Endothelial cell of umbilical vein (primary cell): Measurements from ENCODE around the gene TBC1D5. TPM values are rescaled to one million over a fixed set of nuclear protein-coding genes. Genes with fewer than 3 reads are reported as not detected.

Experiments used
- BruUV-seq: library from RNA; stranded (reverse); fragments of 400-500 nt; replicated peaks from 2 replicates; lab custom pipeline; 2021; lab: Mats Ljungman, UMichigan
- CTCF ChIA-PET: fragments of 300-600, 350-600 bp; sonication (Branson Sonifier 250); formaldehyde crosslinking; loops from one replicate; lab custom pipeline; 2021; ENCODE audit warnings: antibody characterized with exemption, inconsistent platforms; lab: Charles Lee
- POLR2A ChIA-PET: fragments of 300-600, 350-600 bp; sonication (Branson Sonifier 250); formaldehyde crosslinking; loops from one replicate; lab custom pipeline; 2021; ENCODE audit warnings: antibody characterized with exemption, inconsistent platforms; lab: Charles Lee
- DNase-seq: peaks from one replicate; pipeline ENCODE4 v3.0.0-alpha.2; 2011; ENCODE audit warnings: low read depth, low spot score
- FAIRE-seq: peaks from 2 replicates; lab custom pipeline; 2011; peaks lifted over from hg19 to GRCh38; lab: Jason Lieb, UNC
- H2AFZ ChIP-seq: 2 replicates; pipeline ENCODE4 v1.6.0; 2012; ENCODE audit warnings: low read depth, low read length, control low read depth, inconsistent platforms
- H3K27ac ChIP-seq: 2 replicates; pipeline ENCODE4 v1.5.1; 2011; ENCODE audit warnings: low read depth, mild to moderate bottlenecking, control low read depth, low read length, moderate library complexity; ENCODE audit not compliant: insufficient read depth
- H3K27me3 ChIP-seq, 2 experiments: 2 replicates each; pipeline versions ENCODE4 v1.6.0 to v1.6.1; 2011; ENCODE audit warnings: low read length in 2 of 2, mixed read lengths in 1 of 2; ENCODE audit not compliant: control insufficient read depth in 2 of 2, insufficient read depth in 2 of 2
- H3K36me3 ChIP-seq, 2 experiments: 2 replicates in 1 of 2; 3 replicates in 1 of 2; pipeline ENCODE4 v1.5.1; 2011; ENCODE audit warnings: low read length in 2 of 2, mild to moderate bottlenecking in 1 of 2, moderate library complexity in 1 of 2; ENCODE audit not compliant: control insufficient read depth in 2 of 2, insufficient read depth in 2 of 2; ENCODE audit errors: extremely low read depth in 1 of 2
- H3K4me1 ChIP-seq: 3 replicates; pipeline ENCODE4 v1.5.1; 2011; ENCODE audit warnings: mild to moderate bottlenecking, low read length; ENCODE audit not compliant: control insufficient read depth, insufficient read depth; ENCODE audit errors: extremely low read depth
- H3K4me2 ChIP-seq: 2 replicates; pipeline ENCODE4 v1.6.1; 2011; ENCODE audit warnings: low read length, control low read depth, mixed read lengths; ENCODE audit not compliant: insufficient read depth
- H3K4me3 ChIP-seq, 3 experiments: fragments of 200-600 bp in 1 of 3; sonication (generic), shearing (Covaris generic) in 1 of 3; replicated peaks in 1 of 3; 2 replicates each; pipeline ENCODE4 v1.5.1; 2011 to 2016; ENCODE audit warnings: control low read depth in 3 of 3, low read length in 3 of 3, mild to moderate bottlenecking in 2 of 3, inconsistent platforms in 1 of 3, low read depth in 1 of 3, moderate library complexity in 1 of 3; ENCODE audit not compliant: insufficient read depth in 1 of 3
- H3K79me2 ChIP-seq: 2 replicates; pipeline ENCODE4 v1.6.0; 2012; ENCODE audit warnings: low read length, inconsistent platforms; ENCODE audit not compliant: control insufficient read depth, insufficient read depth
- H3K9ac ChIP-seq: replicated peaks from 2 replicates; pipeline ENCODE3; 2011; ENCODE audit warnings: low read length, control low read depth; ENCODE audit not compliant: insufficient read depth; ENCODE audit errors: extremely low read depth
- H3K9me1 ChIP-seq: replicated peaks from 3 replicates; pipeline ENCODE4 v1.6.0; 2011; ENCODE audit warnings: mild to moderate bottlenecking, low read length; ENCODE audit not compliant: control insufficient read depth, insufficient read depth; ENCODE audit errors: extremely low read depth
- H3K9me3 ChIP-seq: replicated peaks from 2 replicates; pipeline ENCODE4 v1.5.1; 2012; ENCODE audit warnings: low read length, inconsistent platforms; ENCODE audit not compliant: control insufficient read depth, insufficient read depth
- H4K20me1 ChIP-seq: replicated peaks from 2 replicates; pipeline ENCODE3; 2011; ENCODE audit warnings: mild to moderate bottlenecking, low read length; ENCODE audit not compliant: control insufficient read depth, insufficient read depth; ENCODE audit errors: extremely low read depth
- EZH2 ChIP-seq: IDR thresholded peaks from 2 replicates; pipeline ENCODE4 v1.6.1; 2012; ENCODE audit warnings: borderline replicate concordance, low read depth, mild to moderate bottlenecking, moderate library complexity, low read length, inconsistent platforms; ENCODE audit not compliant: severe bottlenecking
- FOS ChIP-seq: IDR thresholded peaks from 2 replicates; pipeline ENCODE4 v1.6.1; 2011; ENCODE audit warnings: mild to moderate bottlenecking, low read length, moderate library complexity, borderline replicate concordance; ENCODE audit not compliant: insufficient read depth
- GATA2 ChIP-seq: IDR thresholded peaks from 2 replicates; pipeline ENCODE4 v1.7.0; 2011; ENCODE audit warnings: low read depth, mild to moderate bottlenecking, moderate library complexity, mixed read lengths, low read length; ENCODE audit not compliant: insufficient read length, insufficient read depth
- JUN ChIP-seq: IDR thresholded peaks from 2 replicates; pipeline ENCODE4 v1.6.1; 2011; ENCODE audit warnings: borderline replicate concordance, low read depth; ENCODE audit not compliant: insufficient read length, insufficient read depth
- MAX ChIP-seq: IDR thresholded peaks from 2 replicates; pipeline ENCODE4 v1.6.1; 2011; ENCODE audit not compliant: insufficient read depth, insufficient read length
- MYC ChIP-seq: IDR thresholded peaks from one replicate; pipeline ENCODE4 v1.6.1; 2011; ENCODE audit warnings: mild to moderate bottlenecking, low read depth, low read length
- POLR2A ChIP-seq: IDR thresholded peaks from 2 replicates; pipeline ENCODE4 v1.6.1; 2012; ENCODE audit warnings: low read depth, mild to moderate bottlenecking, control low read depth, low read length
- POLR2AphosphoS5 ChIP-seq: IDR thresholded peaks from 2 replicates; pipeline ENCODE4 v1.6.1; 2012; ENCODE audit warnings: low read depth, mild to moderate bottlenecking, control low read depth, low read length, moderate library complexity; ENCODE audit not compliant: insufficient read depth
- dilution Hi-C: fragments of 300-500 bp; cut with MboI; formaldehyde crosslinking; loops from one replicate; pipeline ENCODE4 v1.15.0; 2019; ENCODE audit warnings: low sequenced_read_pairs; ENCODE audit not compliant: extremely low pct_ligation_motif_present
- intact Hi-C: fragments of 100-400 bp; cut with micrococcal nuclease; formaldehyde crosslinking; loops from one replicate; pipeline ENCODE4 v1.10.0; 2022
- polyA plus RNA-seq, 4 experiments: library from polyadenylated mRNA; depleted of rRNA in 3 of 4; stranded (reverse) in 3 of 4; unstranded in 1 of 4; fragments of >200 nt; gene quantifications; 2 replicates each; pipeline versions ENCODE4 v1.2.1 to v1.2.3, GENCODE V29; 2011 to 2012; ENCODE audit warnings: missing spikeins in 1 of 4
- total RNA-seq: library from RNA; stranded (reverse); gene quantifications from 2 replicates; pipeline ENCODE4 v1.2.3, GENCODE V29; 2021
- TF ChIP-seq, protein P1 (sequence below), 2 donors: IDR thresholded peaks; 1 replicate in 1 of 2; 2 replicates in 1 of 2; pipeline ENCODE4 v1.5.1; 2011; ENCODE audit warnings: low read length in 2 of 2, mild to moderate bottlenecking in 2 of 2, moderate library complexity in 2 of 2, control low read depth in 1 of 2, inconsistent platforms in 1 of 2, low read depth in 1 of 2; ENCODE audit not compliant: insufficient read depth in 1 of 2; ENCODE audit errors: extremely low read depth in 1 of 2

The TBC1D5 gene
- total and polyA plus RNA-seq, 2 donors (not counting 3 experiments of a cell fraction or from before 2014, with no cell fraction given): 17.5 to 44.7 TPM

DNA sequence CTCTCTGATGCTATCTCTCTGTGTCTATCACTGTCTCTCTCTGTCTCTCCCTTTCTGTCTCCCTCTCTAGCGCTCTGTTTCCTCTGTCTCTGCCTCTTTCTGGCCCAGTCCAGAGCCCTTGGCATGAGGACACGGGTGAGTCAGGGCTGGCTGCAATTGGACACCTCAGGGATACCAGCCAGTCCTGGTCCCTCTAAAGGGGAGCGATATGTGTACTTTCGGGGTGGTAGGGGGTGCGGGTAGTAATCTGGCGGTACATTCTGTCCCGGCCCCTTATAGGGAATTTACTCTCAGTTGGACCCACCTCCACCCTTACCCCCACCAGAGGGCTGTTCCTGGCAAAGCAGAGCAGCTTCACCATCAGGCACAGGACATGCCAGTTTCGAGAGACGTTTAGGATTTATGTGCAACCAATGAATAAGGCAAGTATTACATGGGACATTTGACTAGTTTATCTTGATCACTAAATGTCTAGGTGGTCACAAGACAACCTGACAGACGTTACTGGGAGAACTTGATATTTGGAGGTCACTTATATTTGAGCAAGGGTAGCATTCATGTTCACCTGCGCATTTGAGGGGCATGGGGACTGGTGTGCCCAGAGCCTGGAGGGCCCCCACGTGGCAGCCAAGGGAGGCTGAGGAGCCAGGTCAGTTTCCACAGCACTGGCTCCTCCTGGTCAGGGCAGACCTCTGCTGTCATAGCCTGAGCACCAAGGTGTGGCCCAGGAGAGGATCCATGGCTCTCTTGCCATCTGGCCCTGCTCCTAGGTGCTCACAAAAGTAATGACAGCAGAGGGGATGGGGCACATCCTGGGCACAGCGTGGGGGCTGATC is 601.5 kb downstream of the TBC1D5 start:
- no peaks in the 10 kb centered on the region for H3K9me1 ChIP-seq
- dilution Hi-C loops: no loop called here
- no peak overlapping the region for H3K27ac ChIP-seq
- FAIRE-seq (no peak), DNase-seq (no peak)
- no TSS peak for BruUV-seq
- no peak overlapping the region for H3K4me3 ChIP-seq
- no peaks in the 10 kb centered on the region for H3K9me3 ChIP-seq
- no peaks in the 10 kb centered on the region for H4K20me1 ChIP-seq
- no peaks in the 10 kb centered on the region for H3K36me3 ChIP-seq
- H3K27me3 ChIP-seq: no peaks in the 10 kb centered on the region
- intact Hi-C loops: no loop called here
- ChIA-PET POLR2A (no interaction called here), CTCF (interaction anchor here (1.1 to 1.4 kb wide), 2 partner anchors 312 kb away, joined by 4 to 5 read pairs; no protein-coding TSS in a partner anchor)
- no peak for TF ChIP-seq MYC
- TF ChIP-seq JUN: no peak
- TF ChIP-seq, protein P1, sequence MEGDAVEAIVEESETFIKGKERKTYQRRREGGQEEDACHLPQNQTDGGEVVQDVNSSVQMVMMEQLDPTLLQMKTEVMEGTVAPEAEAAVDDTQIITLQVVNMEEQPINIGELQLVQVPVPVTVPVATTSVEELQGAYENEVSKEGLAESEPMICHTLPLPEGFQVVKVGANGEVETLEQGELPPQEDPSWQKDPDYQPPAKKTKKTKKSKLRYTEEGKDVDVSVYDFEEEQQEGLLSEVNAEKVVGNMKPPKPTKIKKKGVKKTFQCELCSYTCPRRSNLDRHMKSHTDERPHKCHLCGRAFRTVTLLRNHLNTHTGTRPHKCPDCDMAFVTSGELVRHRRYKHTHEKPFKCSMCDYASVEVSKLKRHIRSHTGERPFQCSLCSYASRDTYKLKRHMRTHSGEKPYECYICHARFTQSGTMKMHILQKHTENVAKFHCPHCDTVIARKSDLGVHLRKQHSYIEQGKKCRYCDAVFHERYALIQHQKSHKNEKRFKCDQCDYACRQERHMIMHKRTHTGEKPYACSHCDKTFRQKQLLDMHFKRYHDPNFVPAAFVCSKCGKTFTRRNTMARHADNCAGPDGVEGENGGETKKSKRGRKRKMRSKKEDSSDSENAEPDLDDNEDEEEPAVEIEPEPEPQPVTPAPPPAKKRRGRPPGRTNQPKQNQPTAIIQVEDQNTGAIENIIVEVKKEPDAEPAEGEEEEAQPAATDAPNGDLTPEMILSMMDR (IDR thresholded peaks at IDR 0.05; ENCODE audit: extremely low read depth in 1 of 2, insufficient read depth in 1 of 2, low read depth in 1 of 2, low read length in 2 of 2): no peak
- no peak for TF ChIP-seq EZH2
- TF ChIP-seq POLR2A: no peak
- no peak for TF ChIP-seq POLR2AphosphoS5
- no peak for TF ChIP-seq GATA2
- TF ChIP-seq FOS: no peak
- TF ChIP-seq MAX: no peak
- H2AFZ ChIP-seq: no peak overlapping the region
- H3K4me2 ChIP-seq: no peak overlapping the region
- H3K4me1 ChIP-seq: no peaks in the 10 kb centered on the region
- no peak overlapping the region for H3K9ac ChIP-seq
- no peaks in the 10 kb centered on the region for H3K79me2 ChIP-seq
